Activated CD4-positive, alpha-beta T cell treated with anti-CD3 and anti-CD28 coated beads, Interleukin-2, amount 50 U/mL, for 48 hours (primary cell): ENCODE results near the gene RERE.

ENCODE experiments used
- DNase-seq, 2 experiments: peaks; one replicate each; pipeline ENCODE4 v3.0.0-alpha.2; 2020

RERE gene

GRCh38 chr1:8817412-8818324 lies at the start of gene RERE:
Gene RERE, minus strand, starts transcription at chr1:8817640.
- peak; percentile 94 to 95 for DNase-seq

GRCh38 chr1:8866792-8867415 lies 49.5 kb upstream of the RERE start:
- DNase-seq = peak; percentile 63 to 71

GRCh38 chr1:8866173-8866791 lies 48.8 kb upstream of the RERE start:
- DNase-seq = no peak

GRCh38 chr1:8864713-8865344 lies 47.4 kb upstream of the RERE start:
- DNase-seq = no peak

GRCh38 chr1:8863794-8864233 lies 46.4 kb upstream of the RERE start:
- DNase-seq = no peak

GRCh38 chr1:8863138-8863537 lies 45.7 kb upstream of the RERE start:
- no peak for DNase-seq

- peak in 1 of 2 experiments; percentile 55 for DNase-seq
Measured at GRCh38 chr1:8862528-8862927, 45.1 kb upstream of the RERE start.

GRCh38 chr1:8860738-8861516 lies 43.5 kb upstream of the RERE start:
- DNase-seq = no peak

GRCh38 chr1:8858888-8859706 lies 41.7 kb upstream of the RERE start:
- peak in 1 of 2 experiments; percentile 59 for DNase-seq

- peak in 1 of 2 experiments; percentile 55 for DNase-seq
Measured at GRCh38 chr1:8858112-8858668, 40.8 kb upstream of the RERE start.

GRCh38 chr1:8856689-8857412 lies 39.4 kb upstream of the RERE start:
- DNase-seq = peak in 1 of 2 experiments; percentile 19

- no peak for DNase-seq
Measured at GRCh38 chr1:8854240-8854639, 36.8 kb upstream of the RERE start.

GRCh38 chr1:8851060-8851459 lies 33.6 kb upstream of the RERE start:
- no peak for DNase-seq

- DNase-seq = peak; percentile 80 to 82
Measured at GRCh38 chr1:8848663-8849386, 31.4 kb upstream of the RERE start.

- DNase-seq = no peak
Measured at GRCh38 chr1:8847990-8848389, 30.6 kb upstream of the RERE start.

GRCh38 chr1:8846263-8846662 lies 28.8 kb upstream of the RERE start:
- no peak for DNase-seq

- DNase-seq = no peak
Measured at GRCh38 chr1:8845104-8846097, 28.0 kb upstream of the RERE start.

- DNase-seq = no peak
Measured at GRCh38 chr1:8844501-8845006, 27.1 kb upstream of the RERE start.
